H9 (cell line): Measurements from ENCODE around the gene NENF. TPM values are rescaled to one million over a fixed set of nuclear protein-coding genes. Genes with fewer than 3 reads are reported as not detected.
"Not testable (repeated sequence)": the region's sequence is repeated elsewhere in the genome, so short reads cannot be mapped to it uniquely, and the experiment has no call there.

Source experiments
- DNase-seq: peaks from one replicate; pipeline ENCODE4 v3.0.0-alpha.2; 2017
- H2AFZ ChIP-seq: one replicate; pipeline ENCODE4 v1.6.1; 2013; ENCODE audit warnings: mild to moderate bottlenecking, low read length, control low read depth, moderate library complexity
- H2AK5ac ChIP-seq: 2 replicates; pipeline ENCODE4 v1.6.1; 2013; ENCODE audit warnings: low read length, control low read depth, mixed read lengths; ENCODE audit not compliant: insufficient read length
- H2BK120ac ChIP-seq: one replicate; pipeline ENCODE4 v1.6.1; 2013; ENCODE audit warnings: low read depth, mild to moderate bottlenecking, low read length, control low read depth, inconsistent platforms; ENCODE audit not compliant: poor library complexity, severe bottlenecking
- H2BK12ac ChIP-seq: 2 replicates; pipeline ENCODE4 v1.6.1; 2013; ENCODE audit warnings: low read length, control low read depth, mixed read lengths, low read depth; ENCODE audit not compliant: insufficient read length
- H2BK15ac ChIP-seq: 2 replicates; pipeline ENCODE4 v1.6.1; 2013; ENCODE audit warnings: low read depth, low read length, control low read depth
- H2BK20ac ChIP-seq: one replicate; pipeline ENCODE4 v1.6.1; 2013; ENCODE audit warnings: low read depth, mild to moderate bottlenecking, low read length, control low read depth, inconsistent platforms; ENCODE audit not compliant: poor library complexity, severe bottlenecking
- H2BK5ac ChIP-seq: 2 replicates; pipeline ENCODE4 v1.6.1; 2013; ENCODE audit warnings: low read length, control low read depth, mixed read lengths; ENCODE audit not compliant: insufficient read length
- H3K14ac ChIP-seq: 2 replicates; pipeline ENCODE4 v1.6.1; 2013; ENCODE audit warnings: low read length, control low read depth; ENCODE audit not compliant: insufficient read depth
- H3K18ac ChIP-seq: 2 replicates; pipeline ENCODE4 v1.6.1; 2013; ENCODE audit warnings: low read depth, mild to moderate bottlenecking, mixed read lengths, low read length, control low read depth; ENCODE audit not compliant: insufficient read length
- H3K23ac ChIP-seq: 2 replicates; pipeline ENCODE4 v1.6.1; 2013; ENCODE audit warnings: low read length, control low read depth, mixed read lengths, low read depth; ENCODE audit not compliant: insufficient read length
- H3K23me2 ChIP-seq: 2 replicates; pipeline ENCODE4 v1.6.1; 2013; ENCODE audit warnings: low read depth, mild to moderate bottlenecking, mixed read lengths, low read length, control low read depth; ENCODE audit not compliant: insufficient read length, poor library complexity, severe bottlenecking
- H3K27ac ChIP-seq: 2 replicates; pipeline ENCODE4 v1.5.1; 2013; ENCODE audit warnings: low read length, control low read depth, mixed read lengths, low read depth; ENCODE audit not compliant: insufficient read length
- H3K27me3 ChIP-seq: 2 replicates; pipeline ENCODE4 v1.6.1; 2013; ENCODE audit warnings: low read length, control low read depth, inconsistent platforms; ENCODE audit not compliant: insufficient read depth
- H3K4ac ChIP-seq: 2 replicates; pipeline ENCODE4 v1.6.1; 2013; ENCODE audit warnings: low read depth, mild to moderate bottlenecking, control low read depth, inconsistent platforms, low read length, moderate library complexity
- H3K4me1 ChIP-seq: 2 replicates; pipeline ENCODE4 v1.6.1; 2013; ENCODE audit warnings: low read length, control low read depth, inconsistent platforms; ENCODE audit not compliant: insufficient read depth
- H3K4me2 ChIP-seq: 2 replicates; pipeline ENCODE4 v1.6.1; 2013; ENCODE audit warnings: low read length, control low read depth, mixed read lengths; ENCODE audit not compliant: insufficient read length, insufficient read depth
- H3K56ac ChIP-seq: 2 replicates; pipeline ENCODE4 v1.6.1; 2013; ENCODE audit warnings: low read depth, mild to moderate bottlenecking, mixed read lengths, low read length, control low read depth; ENCODE audit not compliant: insufficient read length
- H3K79me1 ChIP-seq: 2 replicates; pipeline ENCODE4 v1.6.1; 2013; ENCODE audit warnings: low read depth, mild to moderate bottlenecking, moderate library complexity, low read length, control low read depth, inconsistent platforms; ENCODE audit not compliant: insufficient read depth, poor library complexity, severe bottlenecking
- H3K79me2 ChIP-seq: 2 replicates; pipeline ENCODE4 v1.6.1; 2013; ENCODE audit warnings: low read length, control low read depth, inconsistent platforms; ENCODE audit not compliant: insufficient read depth
- H3K9ac ChIP-seq: 2 replicates; pipeline ENCODE4 v1.6.1; 2013; ENCODE audit warnings: low read length, control low read depth, mixed read lengths; ENCODE audit not compliant: insufficient read length; ENCODE audit errors: extremely low read depth
- H3K9me3 ChIP-seq: one replicate; pipeline ENCODE4 v1.6.1; 2013; ENCODE audit warnings: low read depth, low read length, inconsistent platforms; ENCODE audit not compliant: control insufficient read depth
- H3T11ph ChIP-seq: one replicate; pipeline ENCODE4 v1.6.1; 2013; ENCODE audit warnings: mild to moderate bottlenecking, low read length, control low read depth, inconsistent platforms
- H4K20me1 ChIP-seq: one replicate; pipeline ENCODE4 v1.6.1; 2013; ENCODE audit not compliant: control insufficient read depth, insufficient read length, insufficient read depth
- H4K5ac ChIP-seq: 2 replicates; pipeline ENCODE4 v1.6.1; 2013; ENCODE audit warnings: low read depth, mild to moderate bottlenecking, mixed read lengths, low read length, control low read depth; ENCODE audit not compliant: insufficient read length
- H4K8ac ChIP-seq: replicated peaks from 2 replicates; pipeline ENCODE4 v1.6.1; 2013; ENCODE audit warnings: low read length, control low read depth, mixed read lengths, low read depth; ENCODE audit not compliant: insufficient read length
- H4K91ac ChIP-seq: 2 replicates; pipeline ENCODE4 v1.6.1; 2013; ENCODE audit warnings: low read depth, mild to moderate bottlenecking, moderate library complexity, mixed read lengths, low read length, control low read depth; ENCODE audit not compliant: insufficient read length
- H3K27ac Mint-ChIP-seq, 3 experiments: 2 replicates in 2 of 3; 3 replicates in 1 of 3; pipeline ENCODE4 v1.8.0; 2020 to 2021; ENCODE audit warnings: mixed read lengths in 3 of 3, mild to moderate bottlenecking in 1 of 3, moderate library complexity in 1 of 3
- H3K27me3 Mint-ChIP-seq: 2 replicates; pipeline ENCODE4 v1.8.0; 2021; ENCODE audit warnings: low read depth, mild to moderate bottlenecking, moderate library complexity, mixed read lengths
- H3K36me3 Mint-ChIP-seq, 3 experiments: 2 replicates in 2 of 3; 3 replicates in 1 of 3; pipeline ENCODE4 v1.8.0; 2020 to 2021; ENCODE audit warnings: low read depth in 3 of 3, mixed read lengths in 3 of 3; ENCODE audit not compliant: insufficient read depth in 1 of 3
- H3K4me1 Mint-ChIP-seq, 2 experiments: 2 replicates each; pipeline ENCODE4 v1.8.0; 2020; ENCODE audit warnings: mixed read lengths in 2 of 2
- H3K4me3 Mint-ChIP-seq, 2 experiments: 2 replicates in 1 of 2; 3 replicates in 1 of 2; pipeline ENCODE4 v1.8.0; 2020 to 2021; ENCODE audit warnings: mild to moderate bottlenecking in 2 of 2, mixed read lengths in 2 of 2, moderate library complexity in 1 of 2
- H3K9me3 Mint-ChIP-seq, 2 experiments: 2 replicates in 1 of 2; 3 replicates in 1 of 2; pipeline ENCODE4 v1.8.0; 2020; ENCODE audit warnings: mild to moderate bottlenecking in 2 of 2, mixed read lengths in 2 of 2, moderate library complexity in 1 of 2
- CTCF ChIP-seq: fragments of 200-600 bp; sonication (generic); conservative IDR thresholded peaks from 3 replicates; pipeline ENCODE4 v1.8.0; 2021; ENCODE audit warnings: antibody characterized with exemption, mild to moderate bottlenecking
- WGBS: extraction: QIAGEN DNeasy Blood & Tissue Kit; methylation state at CpG from one replicate; pipeline ENCODE4 v1.1.7; 2013; ENCODE audit warnings: missing lambda C conversion rate, low lambda C conversion rate, mixed read lengths; ENCODE audit not compliant: insufficient read length; ENCODE audit errors: extremely low coverage; 5-methylcytosine and 5-hydroxymethylcytosine counted together
- total RNA-seq: library from RNA; stranded (reverse); gene quantifications from 2 replicates; pipeline ENCODE4 v1.2.1, GENCODE V29; 2021

NENF gene
- total RNA-seq, 1 experiment from 2014 or later, result 28.3 TPM

- H3K4me1 Mint-ChIP-seq, result peaks cover 4 to 8% of the 10 kb centered on the region in 2 experiments; a peak in 2 of 4 replicates
- H3K79me1 ChIP-seq, result no peaks in the 10 kb centered on the region
- H3K9ac ChIP-seq, result no peak overlapping the region
- H3K36me3 Mint-ChIP-seq, result peaks cover 70 to 86% (median 77%) of the 10 kb centered on the region in 3 experiments
- no peaks in the 10 kb centered on the region for H3K9me3 ChIP-seq
- H3K56ac ChIP-seq, result no peak overlapping the region
- H2AK5ac ChIP-seq, result no peak overlapping the region
- no peak overlapping the region for H4K8ac ChIP-seq
- H3K9me3 Mint-ChIP-seq, result peaks cover 37 to 38% of the 10 kb centered on the region in 2 experiments
- H4K91ac ChIP-seq, result no peak overlapping the region
- no peak overlapping the region for H2BK120ac ChIP-seq
- H3K27ac Mint-ChIP-seq, result peak overlapping the region in 1 of 3 experiments; percentile 34; a peak in 1 of 7 replicates
- H3K27me3 ChIP-seq, result no peaks in the 10 kb centered on the region
- no peak for DNase-seq
- H3K27me3 Mint-ChIP-seq, result no peaks in the 10 kb centered on the region
- H4K20me1 ChIP-seq, result no peaks in the 10 kb centered on the region
- no peak overlapping the region for H2BK12ac ChIP-seq
- no peak overlapping the region for H3K14ac ChIP-seq
- H3K23ac ChIP-seq, result no peak overlapping the region
- no peaks in the 10 kb centered on the region for H3K23me2 ChIP-seq
- H3K4ac ChIP-seq, result no peak overlapping the region
- H3K18ac ChIP-seq, result no peak overlapping the region
- H3K27ac ChIP-seq, result no peak overlapping the region
- no peak overlapping the region for H3K4me2 ChIP-seq
- H3K79me2 ChIP-seq, result no peaks in the 10 kb centered on the region; the same call in 1 of the 2 replicates
- H3T11ph ChIP-seq, result no peak overlapping the region
- no peak overlapping the region for H2BK20ac ChIP-seq
- no peak overlapping the region for H3K4me3 Mint-ChIP-seq
- H3K4me1 ChIP-seq, result no peaks in the 10 kb centered on the region
- no peak overlapping the region for H2BK15ac ChIP-seq
- no peak overlapping the region for H4K5ac ChIP-seq
- no peak for TF ChIP-seq CTCF
- no CpG with 5 or more reads among the region's 1 CpG for WGBS
- H2AFZ ChIP-seq, result no peak overlapping the region
- H2BK5ac ChIP-seq, result no peak overlapping the region
Measured at GRCh38 chr1:212388985-212389716, 43.6 kb upstream of the NENF start.

GRCh38 chr1:212395678-212396437 lies 36.9 kb upstream of the NENF start:
- not testable (repeated sequence) for H3K56ac ChIP-seq, H3K27me3 ChIP-seq, H3K9ac ChIP-seq, H2AK5ac ChIP-seq, H3K4me3 Mint-ChIP-seq, H3T11ph ChIP-seq, H3K27me3 Mint-ChIP-seq, DNase-seq, H3K23ac ChIP-seq, H4K8ac ChIP-seq, H3K9me3 ChIP-seq, H2BK120ac ChIP-seq, H3K23me2 ChIP-seq, H3K79me1 ChIP-seq, H3K4ac ChIP-seq, H3K14ac ChIP-seq, H4K20me1 ChIP-seq, H2BK20ac ChIP-seq, H3K27ac ChIP-seq, H2BK5ac ChIP-seq, H4K91ac ChIP-seq, H2BK15ac ChIP-seq, H3K79me2 ChIP-seq, H3K4me1 ChIP-seq, H2BK12ac ChIP-seq, H3K4me1 Mint-ChIP-seq, H3K27ac Mint-ChIP-seq, H3K18ac ChIP-seq, H4K5ac ChIP-seq, H2AFZ ChIP-seq, H3K4me2 ChIP-seq
- Mint-ChIP-seq H3K36me3 (peaks cover 65 to 82% (median 71%) of the 10 kb centered on the region in 3 experiments), H3K9me3 (peaks cover 42 to 49% of the 10 kb centered on the region in 2 experiments)
- no CpG with 5 or more reads among the region's 6 CpGs for WGBS
